ENCODE measurements around the gene HERPUD2.
A peak's percentile ranks its signal among the peaks of the same experiment; 100 is the strongest.

HERPUD2 gene

GRCh38 chr7:35700333-35700732 is 5.4 kb upstream of the HERPUD2 start:
- TF ChIP-seq, protein P1, sequence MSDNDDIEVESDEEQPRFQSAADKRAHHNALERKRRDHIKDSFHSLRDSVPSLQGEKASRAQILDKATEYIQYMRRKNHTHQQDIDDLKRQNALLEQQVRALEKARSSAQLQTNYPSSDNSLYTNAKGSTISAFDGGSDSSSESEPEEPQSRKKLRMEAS (IDR thresholded peaks at IDR 0.05) = no peak
- TF ChIP-seq FOXM1 (IDR thresholded peaks at IDR 0.05; ENCODE audit: borderline replicate concordance, low read depth) = no peak
- no peak for TF ChIP-seq YY1 (IDR thresholded peaks at IDR 0.05; ENCODE audit: low read depth)
- TF ChIP-seq NFIC (IDR thresholded peaks at IDR 0.05) = no peak
- no peak for TF ChIP-seq RAD21 (IDR thresholded peaks at IDR 0.05; ENCODE audit: low read depth)
- no peak for TF ChIP-seq EGR1 (IDR thresholded peaks at IDR 0.05)
- no peak for TF ChIP-seq CREB1 (IDR thresholded peaks at IDR 0.05; ENCODE audit: low read depth)
- TF ChIP-seq, protein P2, sequence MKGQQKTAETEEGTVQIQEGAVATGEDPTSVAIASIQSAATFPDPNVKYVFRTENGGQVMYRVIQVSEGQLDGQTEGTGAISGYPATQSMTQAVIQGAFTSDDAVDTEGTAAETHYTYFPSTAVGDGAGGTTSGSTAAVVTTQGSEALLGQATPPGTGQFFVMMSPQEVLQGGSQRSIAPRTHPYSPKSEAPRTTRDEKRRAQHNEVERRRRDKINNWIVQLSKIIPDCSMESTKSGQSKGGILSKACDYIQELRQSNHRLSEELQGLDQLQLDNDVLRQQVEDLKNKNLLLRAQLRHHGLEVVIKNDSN (IDR thresholded peaks at IDR 0.05) = no peak
- TF ChIP-seq REST (IDR thresholded peaks at IDR 0.05; ENCODE audit: low read depth) = no peak
- TF ChIP-seq TCF12 (IDR thresholded peaks at IDR 0.05; ENCODE audit: low read depth) = no peak
- TF ChIP-seq CEBPB (IDR thresholded peaks at IDR 0.05) = no peak
- TF ChIP-seq EP300 (IDR thresholded peaks at IDR 0.05; ENCODE audit: borderline replicate concordance) = no peak
- TF ChIP-seq TAF1 (IDR thresholded peaks at IDR 0.05; ENCODE audit: low read depth) = no peak
- TF ChIP-seq TEAD4 (IDR thresholded peaks at IDR 0.05) = no peak

GRCh38 chr7:35699796-35700305 is 4.9 kb upstream of the HERPUD2 start:
- no peak for TF ChIP-seq NFIC (IDR thresholded peaks at IDR 0.05)
- TF ChIP-seq REST (IDR thresholded peaks at IDR 0.05; ENCODE audit: low read depth) = no peak
- TF ChIP-seq EGR1 (IDR thresholded peaks at IDR 0.05) = no peak
- TF ChIP-seq RAD21 (IDR thresholded peaks at IDR 0.05; ENCODE audit: low read depth) = no peak
- TF ChIP-seq YY1 (IDR thresholded peaks at IDR 0.05; ENCODE audit: low read depth) = no peak
- no peak for TF ChIP-seq TCF12 (IDR thresholded peaks at IDR 0.05; ENCODE audit: low read depth)
- TF ChIP-seq FOXM1 (IDR thresholded peaks at IDR 0.05; ENCODE audit: borderline replicate concordance, low read depth) = no peak
- no peak for TF ChIP-seq EP300 (IDR thresholded peaks at IDR 0.05; ENCODE audit: borderline replicate concordance)
- TF ChIP-seq, protein P2 (IDR thresholded peaks at IDR 0.05) = no peak
- no peak for TF ChIP-seq TAF1 (IDR thresholded peaks at IDR 0.05; ENCODE audit: low read depth)
- TF ChIP-seq CEBPB (IDR thresholded peaks at IDR 0.05) = no peak

GRCh38 chr7:35697414-35698175 is 2.7 kb upstream of the HERPUD2 start:
- TF ChIP-seq TAF1 (IDR thresholded peaks at IDR 0.05; ENCODE audit: low read depth) (no peak), CEBPB (IDR thresholded peaks at IDR 0.05) (no peak), TCF12 (IDR thresholded peaks at IDR 0.05; ENCODE audit: low read depth) (peak; percentile 36; the same call in 1 of the 2 replicates), CREB1 (IDR thresholded peaks at IDR 0.05; ENCODE audit: low read depth) (no peak), EP300 (IDR thresholded peaks at IDR 0.05; ENCODE audit: borderline replicate concordance) (peak; percentile 49; the same call in 1 of the 2 replicates), TEAD4 (IDR thresholded peaks at IDR 0.05) (peak; percentile 85)

DNA sequence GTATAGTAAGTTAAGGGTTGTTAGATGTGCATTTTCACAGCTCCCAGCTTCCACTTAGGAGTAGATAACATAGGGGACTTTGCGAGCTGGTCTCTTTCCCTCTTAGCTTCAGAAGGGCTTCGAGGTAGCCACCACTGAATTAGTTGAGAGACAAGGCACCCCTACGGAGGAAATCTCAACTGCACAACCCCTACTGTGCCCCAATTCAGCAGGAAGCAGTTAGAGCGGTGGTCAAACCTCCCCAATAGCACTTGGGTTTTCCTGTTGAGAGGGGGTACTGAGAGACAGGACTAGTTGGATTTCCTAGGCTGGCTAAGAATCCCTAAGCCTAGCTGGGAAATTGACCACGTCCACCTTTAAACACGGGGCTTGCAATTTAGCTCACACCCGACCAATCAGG is 1.1 kb upstream of the HERPUD2 start:
- TF ChIP-seq YY1 (IDR thresholded peaks at IDR 0.05; ENCODE audit: low read depth) = no peak

- TF ChIP-seq, protein P2 (IDR thresholded peaks at IDR 0.05) = no peak
Measured at GRCh38 chr7:35695473-35695850, 527 bp upstream of the HERPUD2 start.

DNA sequence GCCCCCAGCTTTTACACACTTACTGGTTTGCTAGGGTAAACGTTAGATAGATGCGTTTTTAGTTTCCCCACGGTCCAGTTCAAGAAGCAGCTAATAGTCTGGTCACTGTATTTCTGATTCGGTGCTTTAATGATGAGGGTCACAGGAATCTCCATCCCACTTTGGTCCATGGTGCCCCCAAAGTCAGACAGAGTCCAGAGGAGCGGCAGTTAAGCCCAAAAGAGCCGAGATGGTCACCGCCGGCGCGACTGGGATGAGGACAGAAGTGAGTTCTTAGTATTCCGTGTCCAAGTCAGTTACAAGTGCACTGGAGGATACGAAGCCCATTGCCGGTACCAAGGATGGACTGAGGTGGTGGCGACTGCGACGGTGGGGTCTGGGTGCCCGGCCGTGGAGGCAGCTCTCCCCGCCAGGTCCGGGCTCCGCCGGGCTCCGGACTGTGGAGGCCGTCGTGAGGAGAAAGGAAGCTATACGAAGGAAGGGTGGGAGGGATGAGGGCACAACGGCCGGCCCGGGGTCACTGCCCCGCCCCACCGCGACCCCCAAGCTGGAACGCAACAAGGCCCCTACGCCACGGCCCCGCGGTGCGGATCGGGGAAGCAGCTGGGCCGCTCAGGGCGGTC is 663 bp downstream of the HERPUD2 start:
- no peak for TF ChIP-seq EGR1 (IDR thresholded peaks at IDR 0.05)
- TF ChIP-seq ZBTB7A (IDR thresholded peaks at IDR 0.05; ENCODE audit: low read depth) = peak; percentile 92; the same call in 1 of the 2 replicates

All from Ishikawa (cell line).